ENCODE data around the gene RAD50. TPM values are rescaled to one million over a fixed set of nuclear protein-coding genes. Genes with fewer than 3 reads are reported as not detected.
"Not testable (repeated sequence)": the region's sequence is repeated elsewhere in the genome, so short reads cannot be mapped to it uniquely, and the experiment has no call there.

RAD50 gene
- polyA plus RNA-seq, 3 donors = 50.5 to 52.6 (median 52.4) TPM

GRCh38 chr5:132556153-132556762 is 519 bp upstream of the RAD50 start:
- peak in 1 of 3 donors; percentile 8 for DNase-seq (ENCODE audit: low read depth in 3 of 3, low spot score in 2 of 3)

GRCh38 chr5:132557478-132558172 is 848 bp downstream of the RAD50 start:
- peak; percentile 18 to 26 (median 19) for DNase-seq (ENCODE audit: low read depth in 3 of 3, low spot score in 2 of 3)

- no peak for DNase-seq (ENCODE audit: low read depth in 3 of 3, low spot score in 2 of 3)
Observed at GRCh38 chr5:132559383-132560060, 2.7 kb downstream of the RAD50 start.

GRCh38 chr5:132561601-132562000 is 4.8 kb downstream of the RAD50 start:
- DNase-seq (ENCODE audit: low read depth in 3 of 3, low spot score in 2 of 3) = no peak

GRCh38 chr5:132564555-132564954 is 7.8 kb downstream of the RAD50 start:
- DNase-seq (ENCODE audit: low read depth in 3 of 3, low spot score in 2 of 3) = not testable (repeated sequence)

GRCh38 chr5:132566657-132567056 is 9.9 kb downstream of the RAD50 start:
- DNase-seq (ENCODE audit: low read depth in 3 of 3, low spot score in 2 of 3) = no peak

- no peak for DNase-seq (ENCODE audit: low read depth in 3 of 3, low spot score in 2 of 3)
Observed at GRCh38 chr5:132576123-132576522, 19.3 kb downstream of the RAD50 start.

GRCh38 chr5:132584560-132584959 is 27.8 kb downstream of the RAD50 start:
- DNase-seq (ENCODE audit: low read depth in 3 of 3, low spot score in 2 of 3) = not testable (repeated sequence)

GRCh38 chr5:132586063-132586462 is 29.3 kb downstream of the RAD50 start:
- no peak for DNase-seq (ENCODE audit: low read depth in 3 of 3, low spot score in 2 of 3)

GRCh38 chr5:132589467-132589866 is 32.7 kb downstream of the RAD50 start:
- no peak for DNase-seq (ENCODE audit: low read depth in 3 of 3, low spot score in 2 of 3)

- no peak for DNase-seq (ENCODE audit: low read depth in 3 of 3, low spot score in 2 of 3)
Observed at GRCh38 chr5:132591145-132591544, 34.4 kb downstream of the RAD50 start.

GRCh38 chr5:132592521-132592920 is 35.7 kb downstream of the RAD50 start:
- DNase-seq (ENCODE audit: low read depth in 3 of 3, low spot score in 2 of 3) = no peak

- no peak for DNase-seq (ENCODE audit: low read depth in 3 of 3, low spot score in 2 of 3)
Observed at GRCh38 chr5:132594170-132594569, 37.4 kb downstream of the RAD50 start.

GRCh38 chr5:132595624-132596023 is 38.8 kb downstream of the RAD50 start:
- no peak for DNase-seq (ENCODE audit: low read depth in 3 of 3, low spot score in 2 of 3)

GRCh38 chr5:132601071-132601728 is 44.4 kb downstream of the RAD50 start:
- no peak for DNase-seq (ENCODE audit: low read depth in 3 of 3, low spot score in 2 of 3)

GRCh38 chr5:132607095-132607494 is 50.3 kb downstream of the RAD50 start:
- no peak for DNase-seq (ENCODE audit: low read depth in 3 of 3, low spot score in 2 of 3)

GRCh38 chr5:132608107-132608506 is 51.3 kb downstream of the RAD50 start:
- DNase-seq (ENCODE audit: low read depth in 3 of 3, low spot score in 2 of 3) = no peak

- DNase-seq (ENCODE audit: low read depth in 3 of 3, low spot score in 2 of 3) = no peak
Observed at GRCh38 chr5:132611965-132612364, 55.2 kb downstream of the RAD50 start.

GRCh38 chr5:132612846-132613245 is 56.1 kb downstream of the RAD50 start:
- DNase-seq (ENCODE audit: low read depth in 3 of 3, low spot score in 2 of 3) = no peak

- DNase-seq (ENCODE audit: low read depth in 3 of 3, low spot score in 2 of 3) = no peak
Observed at GRCh38 chr5:132621699-132622098, 64.9 kb downstream of the RAD50 start.

GRCh38 chr5:132622608-132623007 is 65.8 kb downstream of the RAD50 start:
- no peak for DNase-seq (ENCODE audit: low read depth in 3 of 3, low spot score in 2 of 3)
